Peyer's patch (tissue), 4 donors: ENCODE data around the gene CLHC1.

Source experiments
- CTCF ChIP-seq, 6 experiments: fragments of 450-650 bp in 4 of 6; fragments of 200-600 bp in 2 of 6; sonication (generic) in 1 of 6; IDR thresholded peaks; one replicate each; pipeline ENCODE4 v1.5.1; 2017 to 2019; ENCODE audit warnings: antibody characterized with exemption in 6 of 6, mild to moderate bottlenecking in 3 of 6, moderate library complexity in 1 of 6
- POLR2A ChIP-seq, 2 donors: fragments of 450-650 bp; IDR thresholded peaks; one replicate each; pipeline ENCODE4 v1.5.1; 2017; ENCODE audit warnings: antibody characterized with exemption in 2 of 2, mild to moderate bottlenecking in 2 of 2, moderate library complexity in 2 of 2

GRCh38 chr2:55213822-55214221, 18.3 kb downstream of the CLHC1 start:
- TF ChIP-seq CTCF (IDR thresholded peaks at IDR 0.05) (no peak), POLR2A (IDR thresholded peaks at IDR 0.05) (no peak)
